ENCODE data around the gene CCSER1. TPM values are rescaled to one million over a fixed set of nuclear protein-coding genes. Genes with fewer than 3 reads are reported as not detected.

Gene CCSER1
- total and polyA plus RNA-seq, 2 experiments from 2014 or later: 2.9 to 3.4 TPM

GRCh38 chr4:90449626-90450025 lies 322.4 kb downstream of the CCSER1 start:
- Histone ChIP-seq H3K79me2 (replicated peaks; ENCODE audit: insufficient read depth) (no peaks in the 10 kb centered on the region), H3K9me2 (ENCODE audit: insufficient read depth) (peaks cover 35% of the 10 kb centered on the region), H3K27ac (ENCODE audit: low read depth) (no peak overlapping the region), H3F3A (replicated peaks; ENCODE audit: low read depth) (no peaks in the 10 kb centered on the region), H3K36me3 (ENCODE audit: insufficient read depth) (no peaks in the 10 kb centered on the region), H3K4me3 (no peak overlapping the region), H2AFZ (no peak overlapping the region), H3K4me1 (ENCODE audit: insufficient read depth) (no peaks in the 10 kb centered on the region), H3K4me2 (no peak overlapping the region), H4K20me1 (replicated peaks; ENCODE audit: insufficient read depth) (no peaks in the 10 kb centered on the region), H3K27me3 (ENCODE audit: insufficient read depth) (no peaks in the 10 kb centered on the region)
- Mint-ChIP-seq H3K4me3 (no peak overlapping the region), H3K4me1 (no peaks in the 10 kb centered on the region), H3K36me3 (ENCODE audit: low read depth) (peaks cover 14% of the 10 kb centered on the region; the same call in 2 of the 3 replicates), H3K9me3 (peaks cover 18% of the 10 kb centered on the region), H3K27me3 (ENCODE audit: insufficient read depth, low read depth, poor library complexity) (peaks cover 2% of the 10 kb centered on the region), H3K27ac (no peak overlapping the region)
- TF ChIP-seq, protein P1, sequence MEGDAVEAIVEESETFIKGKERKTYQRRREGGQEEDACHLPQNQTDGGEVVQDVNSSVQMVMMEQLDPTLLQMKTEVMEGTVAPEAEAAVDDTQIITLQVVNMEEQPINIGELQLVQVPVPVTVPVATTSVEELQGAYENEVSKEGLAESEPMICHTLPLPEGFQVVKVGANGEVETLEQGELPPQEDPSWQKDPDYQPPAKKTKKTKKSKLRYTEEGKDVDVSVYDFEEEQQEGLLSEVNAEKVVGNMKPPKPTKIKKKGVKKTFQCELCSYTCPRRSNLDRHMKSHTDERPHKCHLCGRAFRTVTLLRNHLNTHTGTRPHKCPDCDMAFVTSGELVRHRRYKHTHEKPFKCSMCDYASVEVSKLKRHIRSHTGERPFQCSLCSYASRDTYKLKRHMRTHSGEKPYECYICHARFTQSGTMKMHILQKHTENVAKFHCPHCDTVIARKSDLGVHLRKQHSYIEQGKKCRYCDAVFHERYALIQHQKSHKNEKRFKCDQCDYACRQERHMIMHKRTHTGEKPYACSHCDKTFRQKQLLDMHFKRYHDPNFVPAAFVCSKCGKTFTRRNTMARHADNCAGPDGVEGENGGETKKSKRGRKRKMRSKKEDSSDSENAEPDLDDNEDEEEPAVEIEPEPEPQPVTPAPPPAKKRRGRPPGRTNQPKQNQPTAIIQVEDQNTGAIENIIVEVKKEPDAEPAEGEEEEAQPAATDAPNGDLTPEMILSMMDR (conservative IDR thresholded peaks at IDR 0.05; ENCODE audit: low read depth in 2 of 2): no peak
- no peak for TF ChIP-seq CREB1 (CRISPR knock-in tag; IDR thresholded peaks at IDR 0.05; ENCODE audit: low read depth)
- no peak for TF ChIP-seq JUNB (IDR thresholded peaks at IDR 0.05; ENCODE audit: unreplicated experiment)
- no peak for TF ChIP-seq ETS1 (IDR thresholded peaks at IDR 0.05)
- TF ChIP-seq ZNF331 (CRISPR knock-in tag; IDR thresholded peaks at IDR 0.05; ENCODE audit: low read depth): no peak
- no peak for TF ChIP-seq STAT1 (IDR thresholded peaks at IDR 0.05; ENCODE audit: unreplicated experiment)
- TF ChIP-seq ZNF114 (CRISPR knock-in tag; IDR thresholded peaks at IDR 0.05): no peak
- no peak for TF ChIP-seq EZH2phosphoT487 (IDR thresholded peaks at IDR 0.05; ENCODE audit: unreplicated experiment)
- no peak for TF ChIP-seq EZH2 (IDR thresholded peaks at IDR 0.05; ENCODE audit: low read depth, unreplicated experiment)
- ATAC-seq: no peak
- no peak for DNase-seq (ENCODE audit: low spot score)

GRCh38 chr4:90456891-90457290 lies 329.7 kb downstream of the CCSER1 start:
- H3K27me3 Mint-ChIP-seq (ENCODE audit: insufficient read depth, low read depth, poor library complexity): no peaks in the 10 kb centered on the region
- H3K4me1 ChIP-seq (ENCODE audit: insufficient read depth): no peaks in the 10 kb centered on the region
- H3K36me3 ChIP-seq (ENCODE audit: insufficient read depth): no peaks in the 10 kb centered on the region; the same call in 1 of the 2 replicates
- H4K20me1 ChIP-seq (replicated peaks; ENCODE audit: insufficient read depth): no peaks in the 10 kb centered on the region
- no peak overlapping the region for H2AFZ ChIP-seq
- no peaks in the 10 kb centered on the region for H3K27me3 ChIP-seq (ENCODE audit: insufficient read depth)
- peaks cover 21% of the 10 kb centered on the region for H3K9me2 ChIP-seq (ENCODE audit: insufficient read depth)
- no peak overlapping the region for H3K4me2 ChIP-seq
- peaks cover 31% of the 10 kb centered on the region for H3K9me3 Mint-ChIP-seq
- H3K4me1 Mint-ChIP-seq: no peaks in the 10 kb centered on the region
- H3K79me2 ChIP-seq (replicated peaks; ENCODE audit: insufficient read depth): no peaks in the 10 kb centered on the region
- H3K4me3 ChIP-seq: no peak overlapping the region
- H3F3A ChIP-seq (replicated peaks; ENCODE audit: low read depth): no peaks in the 10 kb centered on the region
- no peak overlapping the region for H3K27ac ChIP-seq (ENCODE audit: low read depth)
- H3K36me3 Mint-ChIP-seq (ENCODE audit: low read depth): peaks cover 25% of the 10 kb centered on the region
- no peak overlapping the region for H3K4me3 Mint-ChIP-seq
- H3K27ac Mint-ChIP-seq: no peak overlapping the region
- no peak for DNase-seq (ENCODE audit: low spot score)
- ATAC-seq: no peak
- TF ChIP-seq STAT1 (IDR thresholded peaks at IDR 0.05; ENCODE audit: unreplicated experiment) (no peak), EZH2phosphoT487 (IDR thresholded peaks at IDR 0.05; ENCODE audit: unreplicated experiment) (no peak), JUNB (IDR thresholded peaks at IDR 0.05; ENCODE audit: unreplicated experiment) (no peak), ZNF462 (CRISPR knock-in tag; IDR thresholded peaks at IDR 0.05) (no peak)
